Measurements from ENCODE around the gene SSH2.
"Not testable (repeated sequence)": the region's sequence is repeated elsewhere in the genome, so short reads cannot be mapped to it uniquely, and the experiment has no call there.

Gene SSH2, protein sequence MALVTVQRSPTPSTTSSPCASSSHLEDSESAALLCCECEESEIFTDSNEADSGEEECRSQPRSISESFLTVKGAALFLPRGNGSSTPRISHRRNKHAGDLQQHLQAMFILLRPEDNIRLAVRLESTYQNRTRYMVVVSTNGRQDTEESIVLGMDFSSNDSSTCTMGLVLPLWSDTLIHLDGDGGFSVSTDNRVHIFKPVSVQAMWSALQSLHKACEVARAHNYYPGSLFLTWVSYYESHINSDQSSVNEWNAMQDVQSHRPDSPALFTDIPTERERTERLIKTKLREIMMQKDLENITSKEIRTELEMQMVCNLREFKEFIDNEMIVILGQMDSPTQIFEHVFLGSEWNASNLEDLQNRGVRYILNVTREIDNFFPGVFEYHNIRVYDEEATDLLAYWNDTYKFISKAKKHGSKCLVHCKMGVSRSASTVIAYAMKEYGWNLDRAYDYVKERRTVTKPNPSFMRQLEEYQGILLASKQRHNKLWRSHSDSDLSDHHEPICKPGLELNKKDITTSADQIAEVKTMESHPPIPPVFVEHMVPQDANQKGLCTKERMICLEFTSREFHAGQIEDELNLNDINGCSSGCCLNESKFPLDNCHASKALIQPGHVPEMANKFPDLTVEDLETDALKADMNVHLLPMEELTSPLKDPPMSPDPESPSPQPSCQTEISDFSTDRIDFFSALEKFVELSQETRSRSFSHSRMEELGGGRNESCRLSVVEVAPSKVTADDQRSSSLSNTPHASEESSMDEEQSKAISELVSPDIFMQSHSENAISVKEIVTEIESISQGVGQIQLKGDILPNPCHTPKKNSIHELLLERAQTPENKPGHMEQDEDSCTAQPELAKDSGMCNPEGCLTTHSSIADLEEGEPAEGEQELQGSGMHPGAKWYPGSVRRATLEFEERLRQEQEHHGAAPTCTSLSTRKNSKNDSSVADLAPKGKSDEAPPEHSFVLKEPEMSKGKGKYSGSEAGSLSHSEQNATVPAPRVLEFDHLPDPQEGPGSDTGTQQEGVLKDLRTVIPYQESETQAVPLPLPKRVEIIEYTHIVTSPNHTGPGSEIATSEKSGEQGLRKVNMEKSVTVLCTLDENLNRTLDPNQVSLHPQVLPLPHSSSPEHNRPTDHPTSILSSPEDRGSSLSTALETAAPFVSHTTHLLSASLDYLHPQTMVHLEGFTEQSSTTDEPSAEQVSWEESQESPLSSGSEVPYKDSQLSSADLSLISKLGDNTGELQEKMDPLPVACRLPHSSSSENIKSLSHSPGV (N-terminal part only)

DNA sequence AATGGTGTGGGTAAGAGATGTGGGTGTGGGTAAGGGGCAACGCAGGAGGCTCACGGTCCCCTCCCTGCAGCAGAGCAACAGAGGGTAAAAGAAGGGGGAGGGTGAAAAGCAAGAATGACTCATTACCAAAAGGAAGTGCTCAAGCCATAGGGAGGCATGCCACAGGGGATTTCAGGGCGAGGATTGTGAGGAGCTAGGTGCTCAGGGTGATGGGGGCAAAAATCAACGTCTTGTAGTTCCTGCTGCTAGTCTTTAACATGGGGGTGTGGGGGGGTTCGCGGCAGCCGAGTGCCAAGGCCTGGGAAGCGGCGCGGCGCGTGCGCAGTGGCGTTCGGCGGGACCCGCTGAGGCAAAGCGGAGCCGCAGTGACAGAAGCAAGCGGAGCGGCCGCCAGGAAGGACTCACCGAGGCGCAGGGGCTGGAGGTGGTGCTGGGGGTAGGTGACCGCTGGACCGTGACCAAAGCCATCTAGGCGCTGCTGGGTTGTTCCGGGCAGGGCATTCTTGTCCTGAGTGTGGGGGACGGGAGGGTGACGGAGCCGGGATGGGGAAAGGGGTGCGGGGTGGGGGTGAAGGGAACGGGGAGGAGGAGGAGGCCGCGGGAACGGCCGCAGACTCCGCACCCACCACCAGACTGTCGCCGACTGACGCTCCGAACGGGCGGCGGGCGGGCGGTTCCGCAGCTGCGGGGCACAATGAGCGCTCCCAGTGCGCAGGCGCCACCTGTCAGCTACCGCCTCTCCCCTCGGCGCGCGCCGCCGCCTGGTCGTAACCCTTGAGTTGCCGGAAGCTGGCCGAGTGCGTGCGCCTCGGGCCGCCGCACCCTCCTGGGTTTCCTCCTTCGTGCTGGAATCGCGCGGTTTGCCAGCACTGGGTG is at the start of gene SSH2:
TSS of gene SSH2 (minus strand) at position 696 of the 876 bp plus-strand sequence. CDS start at position 468, 228 bp downstream.
- peak; percentile 88 to 90 for DNase-seq

DNA sequence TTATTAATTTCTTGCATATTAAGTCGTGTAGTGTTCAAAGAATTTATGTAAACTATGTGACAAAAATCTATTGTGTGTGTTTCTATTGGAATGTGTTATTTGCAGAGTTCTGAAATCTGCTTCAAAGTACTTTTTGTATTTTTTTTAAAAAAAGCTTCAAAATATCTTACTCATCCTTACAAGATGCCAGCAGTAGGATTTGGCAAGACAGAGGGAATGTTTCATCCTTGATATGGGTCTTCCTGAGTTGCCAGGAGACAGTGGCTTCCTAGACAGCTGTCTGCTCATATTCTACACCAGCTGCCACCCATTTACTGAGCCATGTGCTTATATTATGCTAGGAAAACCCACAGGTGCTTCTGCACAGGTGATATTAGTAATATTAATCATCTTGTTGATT is 47.8 kb upstream of the SSH2 start:
- DNase-seq, result no peak

DNA sequence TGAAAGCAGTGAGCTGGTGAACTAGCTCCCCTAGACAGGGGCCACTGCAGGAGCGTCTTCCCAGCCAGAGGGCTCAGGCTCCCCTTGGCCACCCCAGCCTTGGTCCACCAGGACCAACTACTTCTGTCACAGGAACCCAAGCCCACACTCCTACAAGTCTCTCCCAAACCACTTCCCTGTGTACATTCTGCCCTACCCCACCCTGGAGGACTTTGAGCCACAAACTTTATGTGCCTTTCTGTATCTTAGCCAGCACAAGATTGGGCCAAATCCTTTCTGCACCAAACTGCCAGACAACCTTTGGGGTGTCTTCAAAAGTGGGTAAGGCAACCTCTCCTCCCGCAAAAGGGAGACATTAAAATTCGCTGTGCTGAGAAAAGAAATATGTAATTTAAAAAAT is 43.0 kb upstream of the SSH2 start:
- no peak for DNase-seq

DNA sequence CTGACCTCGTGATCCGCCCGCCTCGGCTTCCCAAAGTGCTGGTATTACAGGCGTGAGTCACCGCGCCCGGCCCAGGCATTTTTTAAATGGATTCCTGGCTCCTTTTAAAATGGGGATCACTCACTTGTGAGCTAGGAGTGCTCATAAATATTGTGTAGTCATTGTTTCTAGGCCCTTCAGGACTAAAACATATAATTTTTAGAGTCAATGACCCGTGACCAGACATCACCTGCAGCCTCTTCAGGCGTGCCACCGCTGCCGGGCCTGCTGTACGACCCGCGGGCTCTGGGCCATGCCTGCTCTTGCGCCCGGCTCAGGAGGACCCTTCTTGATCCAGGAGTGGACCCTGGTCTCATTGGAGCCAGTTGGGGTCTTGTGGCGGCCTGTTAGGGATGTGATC is 42.2 kb upstream of the SSH2 start:
- DNase-seq, result no peak

DNA sequence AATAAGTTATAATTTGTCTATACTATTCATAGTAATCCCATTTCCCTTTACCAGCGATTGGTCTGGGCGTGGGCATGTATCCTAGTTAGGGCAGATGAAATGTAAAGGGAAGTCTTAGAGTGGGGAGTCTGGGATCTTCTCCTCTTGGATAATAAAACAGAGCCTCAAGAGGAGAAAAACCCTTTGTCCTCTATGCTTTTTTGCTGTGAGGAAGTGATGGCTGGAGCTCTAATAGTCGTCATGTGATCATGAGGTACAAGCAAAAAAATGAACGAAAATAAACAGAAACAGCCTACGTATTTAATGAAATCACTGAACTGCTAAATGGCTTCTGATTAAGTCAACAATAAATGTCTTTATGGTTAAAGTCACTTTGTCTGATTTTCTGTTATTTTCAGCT is 38.2 kb upstream of the SSH2 start:
- no peak for DNase-seq

DNA sequence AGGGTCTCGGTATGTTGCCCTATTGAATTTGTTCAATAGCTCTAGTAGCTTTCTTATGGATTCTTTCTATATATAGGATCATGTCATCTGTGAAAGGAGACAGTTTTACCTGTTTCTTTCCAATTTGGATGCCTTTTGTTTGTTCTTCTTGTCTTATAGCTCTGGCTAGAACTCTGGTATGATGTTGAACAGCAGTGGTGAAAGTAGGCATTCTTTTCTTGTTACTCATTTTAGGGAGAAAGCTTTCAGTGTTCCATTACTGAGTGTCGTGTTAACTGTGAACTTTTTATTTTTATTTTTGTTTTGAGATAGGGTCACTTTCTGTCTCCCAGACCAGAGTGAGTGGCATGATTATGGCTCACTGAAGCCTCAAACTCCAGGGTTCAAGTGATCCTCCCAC is 32.6 kb upstream of the SSH2 start:
- no peak for DNase-seq

DNA sequence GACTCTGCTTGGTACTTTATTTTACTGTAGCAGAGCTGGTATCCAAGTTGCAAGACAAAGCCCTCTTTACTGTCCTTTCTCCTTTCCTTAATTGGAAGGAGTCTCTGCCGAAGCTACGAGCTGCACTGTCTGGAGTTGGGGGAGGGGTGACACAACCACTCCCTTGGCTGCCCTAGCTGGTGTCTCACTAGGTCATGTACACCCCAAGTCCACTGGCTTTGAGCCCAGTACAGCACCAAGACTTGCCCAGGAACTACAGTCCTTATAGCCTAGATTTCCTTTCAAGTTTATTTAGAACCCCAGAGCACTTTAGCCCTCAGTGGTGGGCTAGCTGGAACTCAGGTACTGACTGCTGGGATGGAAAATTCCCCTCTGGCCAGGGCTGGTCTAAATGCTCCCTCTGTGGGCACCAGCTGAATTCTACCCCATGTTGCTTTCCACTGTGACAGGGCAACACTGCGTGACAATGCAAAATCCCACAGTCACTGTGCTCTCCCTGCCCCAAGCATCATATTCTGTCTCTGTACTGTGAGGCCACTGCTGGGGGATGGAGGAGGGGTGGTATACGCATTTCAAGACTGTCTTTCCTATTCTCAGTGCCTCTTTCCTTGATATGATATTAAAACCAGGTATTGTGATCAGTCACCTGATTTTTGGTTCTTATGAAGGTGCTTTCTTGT is 29.8 kb upstream of the SSH2 start:
- DNase-seq, result no peak

DNA sequence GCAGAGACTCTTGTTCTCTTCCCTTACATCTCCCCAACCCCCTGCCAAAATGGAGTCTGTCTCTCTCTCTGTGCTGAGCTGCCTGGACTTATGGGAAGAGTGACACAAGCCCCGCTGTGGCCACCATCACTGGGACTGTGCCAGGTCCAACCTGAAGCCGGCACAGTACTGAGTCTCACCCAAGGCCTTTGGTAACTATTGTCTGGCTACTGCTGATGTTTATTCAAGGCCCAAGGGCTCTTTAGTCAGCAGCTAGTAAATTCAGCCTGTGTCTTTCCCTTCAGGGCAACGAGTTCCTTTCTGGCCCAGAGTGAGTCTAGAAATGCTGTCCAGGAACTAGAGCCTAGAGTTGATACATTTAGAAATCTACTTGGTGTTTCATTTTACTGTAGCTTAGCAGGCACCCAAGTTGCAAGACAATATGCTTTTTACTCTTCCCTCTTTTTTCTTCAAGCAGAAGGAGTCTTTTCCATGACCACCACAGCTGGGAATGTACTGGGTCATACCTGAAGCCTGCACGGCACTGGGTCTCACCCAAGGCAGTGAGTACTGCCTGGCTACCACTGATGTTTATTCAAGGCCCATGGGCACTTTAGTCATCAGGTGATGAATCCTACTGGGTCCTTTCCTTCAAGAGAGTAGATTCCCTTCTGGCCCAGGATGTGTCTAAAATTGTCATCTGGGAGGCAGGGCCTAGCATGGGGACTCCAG is 29.1 kb upstream of the SSH2 start:
- no peak for DNase-seq

DNA sequence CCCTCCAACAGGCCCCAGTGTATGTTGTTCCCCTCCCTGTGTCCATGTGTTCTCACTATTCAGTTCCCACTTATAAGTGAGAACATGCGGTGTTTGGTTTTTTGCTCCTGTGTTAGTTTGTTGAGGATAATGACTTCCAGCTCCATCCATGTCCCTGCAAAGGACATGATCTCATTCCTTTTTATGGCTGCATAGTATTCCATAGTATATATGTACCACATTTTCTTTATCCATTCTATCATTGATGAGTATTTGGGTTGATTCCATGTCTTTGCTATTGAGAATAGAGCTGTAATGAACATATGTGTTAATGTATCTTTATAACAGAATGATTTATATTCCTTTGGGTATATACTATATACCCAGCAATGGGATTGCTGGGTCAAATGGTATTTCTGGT is 27.5 kb upstream of the SSH2 start:
- DNase-seq, result not testable (repeated sequence)

DNA sequence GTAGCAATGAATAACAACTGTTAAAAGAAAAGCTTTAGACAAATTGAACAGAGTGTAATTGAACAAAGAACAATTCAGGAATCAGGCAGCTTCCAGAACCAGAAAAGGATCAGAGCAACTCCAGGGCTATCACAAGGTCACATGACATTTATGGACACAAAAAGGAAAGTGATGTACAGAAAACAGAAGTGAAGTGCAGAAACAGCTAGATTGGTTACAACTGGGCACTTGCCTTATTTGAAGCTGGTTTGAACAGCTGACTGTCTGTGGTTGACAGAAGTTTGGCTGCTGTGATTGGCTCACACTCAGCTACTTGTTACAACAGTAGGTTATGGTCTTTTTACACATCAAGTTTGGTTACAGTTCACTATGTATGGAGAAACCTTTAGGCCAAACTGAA is 26.2 kb upstream of the SSH2 start:
- DNase-seq, result no peak

DNA sequence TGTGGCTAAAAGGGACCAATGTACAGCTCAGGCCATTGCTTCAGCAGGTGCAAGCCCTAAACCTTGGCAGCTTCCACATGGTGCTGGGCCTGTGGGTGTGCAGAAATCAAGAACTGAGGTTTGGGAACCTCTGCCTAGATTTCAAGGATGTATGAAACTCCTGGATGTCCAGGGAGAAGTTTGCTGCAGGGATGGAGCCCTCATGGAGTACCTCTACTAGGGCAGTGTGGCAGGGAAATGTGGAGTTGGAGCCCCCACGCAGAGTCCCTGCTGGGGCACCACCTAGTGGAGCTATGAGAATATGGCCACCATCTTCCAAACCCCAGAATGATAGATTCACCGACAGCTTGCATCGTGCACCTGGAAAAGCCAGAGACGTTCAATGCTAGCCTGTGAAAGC is 24.4 kb upstream of the SSH2 start:
- no peak for DNase-seq

DNA sequence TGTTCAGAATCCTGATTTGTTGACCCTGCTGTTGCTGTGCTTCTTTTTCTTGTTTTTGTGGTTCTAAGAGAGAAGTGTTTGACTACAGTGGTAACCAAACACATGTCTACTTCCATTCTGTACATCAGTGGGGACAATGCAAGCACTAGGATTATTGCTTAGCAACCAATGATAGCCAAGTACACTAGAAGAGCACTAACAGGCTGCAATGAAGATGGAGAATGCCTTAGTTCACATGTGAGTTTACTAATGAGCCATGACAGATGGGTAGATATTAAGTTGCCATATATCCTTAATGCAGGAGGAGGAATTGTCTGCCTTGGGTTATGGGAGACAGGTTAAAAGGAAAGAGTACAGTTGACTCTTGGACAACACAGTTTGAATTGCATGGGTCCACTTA is 19.7 kb upstream of the SSH2 start:
- DNase-seq, result no peak

DNA sequence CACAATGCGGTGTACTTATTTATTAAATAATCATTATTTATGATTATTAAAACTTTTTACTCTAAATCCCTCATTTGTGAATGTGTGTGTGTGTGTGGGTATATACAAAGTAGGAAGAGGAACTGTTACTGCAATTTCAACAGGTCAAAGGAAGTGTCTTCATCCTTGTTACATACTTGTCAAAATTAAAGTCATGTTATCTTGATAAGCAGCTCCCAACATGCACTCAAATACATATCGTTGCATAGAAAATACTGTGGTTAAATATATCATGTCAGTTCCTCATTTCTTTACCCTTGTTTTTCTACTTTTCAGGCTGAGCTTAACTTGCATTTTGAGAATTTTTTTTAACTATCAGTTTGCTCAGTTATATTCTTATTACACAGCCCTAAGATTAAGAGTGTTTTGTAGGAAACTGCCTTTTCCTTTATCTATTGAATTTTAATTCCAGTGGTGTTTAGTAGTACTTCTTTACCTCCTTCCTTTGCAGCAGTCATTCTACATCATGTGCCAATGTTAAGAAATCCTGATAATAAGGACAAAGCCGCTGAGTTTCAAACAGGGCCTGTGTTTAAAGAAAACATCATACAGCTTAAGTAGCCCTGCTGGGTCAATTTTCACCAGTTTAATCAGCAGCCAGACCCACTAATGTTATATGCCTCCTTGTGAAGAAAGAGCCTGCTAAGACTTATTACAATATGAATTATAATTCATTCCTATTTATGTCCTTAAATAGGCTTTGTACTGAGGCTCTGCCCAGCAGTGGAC is 18.6 kb upstream of the SSH2 start:
- no peak for DNase-seq

DNA sequence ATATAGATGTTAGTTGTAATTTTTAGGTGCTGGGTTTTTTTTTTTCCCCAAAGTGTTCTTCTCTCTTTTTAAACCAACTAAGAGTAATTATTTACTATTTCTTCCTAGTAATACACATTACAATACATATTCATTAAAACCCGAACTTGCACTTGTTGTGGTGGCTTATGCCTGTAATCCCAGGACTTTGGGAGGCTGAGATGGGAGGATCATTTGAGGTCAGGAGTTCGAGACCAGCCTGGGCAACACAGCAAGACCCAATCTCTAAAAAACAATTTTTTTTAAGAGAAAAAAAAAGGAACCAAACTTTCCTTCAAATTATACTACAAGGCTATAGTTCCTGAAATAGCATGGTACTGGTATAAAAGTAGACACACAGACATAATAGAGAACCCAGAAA is 15.3 kb upstream of the SSH2 start:
- no peak for DNase-seq

DNA sequence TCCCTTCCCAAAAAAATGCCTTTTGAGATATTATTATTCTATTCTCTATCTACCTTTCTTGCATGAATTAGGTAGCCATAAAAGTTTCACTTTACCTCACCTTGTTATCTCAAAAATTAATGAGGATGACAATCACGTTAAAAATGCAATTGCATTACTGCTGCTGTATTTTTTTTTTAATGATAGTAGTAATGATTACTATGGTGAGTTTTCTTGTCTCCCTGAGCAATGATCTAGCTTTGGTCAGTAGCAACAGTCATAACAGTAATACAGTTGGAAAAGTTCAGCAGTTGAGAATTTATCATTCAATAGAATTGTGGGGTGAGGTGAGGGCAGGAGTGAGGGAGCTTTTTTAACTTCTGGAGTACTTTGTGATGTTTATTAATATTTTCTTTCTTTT is 11.3 kb upstream of the SSH2 start, which contains the start of gene EFCAB5:
TSS of gene EFCAB5 (plus strand) at position 301 of the 400 bp plus-strand sequence. CDS start 163 bp downstream, outside the sequence.
- no peak for DNase-seq

DNA sequence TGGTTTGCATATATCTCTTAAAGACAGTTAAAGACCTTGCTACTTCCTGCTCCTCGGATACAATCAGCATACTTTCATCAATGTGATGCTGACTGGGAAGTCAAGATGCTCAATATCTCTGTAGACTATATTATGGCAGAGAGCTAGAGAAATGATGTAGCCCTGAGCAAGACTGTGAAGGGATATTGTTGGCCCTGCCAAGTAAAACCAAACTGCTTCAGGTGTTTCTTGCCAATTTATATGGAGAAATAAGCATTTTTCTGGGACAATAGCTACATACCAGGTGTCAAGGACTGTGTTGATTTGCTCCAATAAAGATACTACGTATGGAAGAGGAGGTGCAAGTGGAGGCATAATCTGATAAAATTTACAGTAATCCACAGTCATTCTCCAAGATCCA is 6.7 kb upstream of the SSH2 start:
- no peak for DNase-seq

DNA sequence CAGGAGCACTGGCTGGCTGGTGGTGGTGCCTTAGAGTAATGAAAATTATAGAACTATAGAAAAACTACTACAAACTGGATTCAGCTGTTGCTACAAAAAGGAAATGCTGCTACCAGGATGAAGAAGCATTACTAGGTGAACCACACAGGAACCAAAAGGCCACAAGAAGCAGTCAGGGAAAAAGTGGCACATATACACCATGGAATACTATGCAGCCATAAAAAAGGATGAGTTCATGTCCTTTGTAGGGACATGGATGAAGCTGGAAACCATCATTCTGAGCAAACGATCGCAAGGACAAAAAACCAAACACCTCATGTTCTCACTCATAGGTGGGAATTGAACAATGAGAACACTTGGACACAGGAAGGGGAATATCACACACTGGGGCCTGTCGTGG is 5.9 kb upstream of the SSH2 start:
- not testable (repeated sequence) for DNase-seq

DNA sequence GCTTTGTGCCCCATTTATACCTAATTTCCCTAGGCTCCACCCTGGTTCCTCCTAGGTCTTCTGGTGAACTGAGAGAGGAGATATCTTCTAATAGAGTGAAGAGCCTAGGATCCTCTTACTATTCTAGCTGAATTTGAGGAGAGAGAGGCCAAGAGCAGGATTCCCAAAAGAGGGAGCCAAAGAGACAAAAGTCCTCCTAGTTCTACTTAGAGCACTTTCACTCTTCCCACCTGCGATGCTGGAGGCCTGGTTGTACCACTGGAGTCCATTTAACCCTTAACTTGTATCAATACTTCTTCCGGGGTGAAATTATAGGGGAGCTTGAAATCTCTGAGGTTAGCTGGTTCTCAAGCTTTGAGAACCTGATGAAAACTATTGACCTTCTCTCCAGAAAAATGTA is 3.4 kb upstream of the SSH2 start:
- DNase-seq, result no peak

DNA sequence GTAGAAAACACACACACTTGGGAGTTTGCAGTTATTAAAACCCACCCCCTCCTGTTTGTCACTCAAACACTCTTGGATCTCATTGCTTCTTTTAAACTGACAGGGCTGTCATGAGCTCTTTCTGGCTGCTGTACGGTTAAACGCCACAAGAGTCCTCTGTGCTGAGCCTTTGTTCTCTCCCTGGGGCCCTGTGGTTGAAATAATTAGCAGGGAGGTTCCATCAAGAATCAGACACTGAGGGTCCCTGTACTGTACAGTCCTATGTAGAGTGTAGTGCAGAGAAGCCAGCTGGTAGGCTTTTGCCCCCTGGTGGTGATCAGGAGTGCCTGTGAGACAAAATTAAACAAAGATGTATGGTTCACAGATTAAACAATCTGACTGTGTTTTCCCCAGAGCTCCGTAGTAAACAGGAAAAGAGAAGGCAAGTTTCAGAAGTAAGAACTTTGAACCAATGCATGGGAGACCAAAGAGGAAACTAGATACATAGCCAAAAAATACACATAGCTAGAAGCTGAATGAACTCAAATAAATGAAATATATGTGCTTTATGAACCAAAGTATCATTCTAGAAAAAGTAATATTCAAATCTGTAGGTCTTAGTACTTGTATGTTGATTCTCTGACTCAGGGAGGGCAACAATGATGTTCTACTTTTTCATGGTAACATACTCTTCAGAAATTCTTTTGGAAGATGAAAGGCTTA is 1.4 kb upstream of the SSH2 start:
- DNase-seq, result peak; percentile 85 to 88

All from CD4-positive, alpha-beta T cell treated with Interleukin-4 for 1 hour (primary cell).